Peyer's patch (tissue), 4 donors: ENCODE results near the gene MYO3B. TPM values are rescaled to one million over a fixed set of nuclear protein-coding genes. Genes with fewer than 3 reads are reported as not detected.

Experiments
- DNase-seq, 3 donors: peaks; one replicate each; pipeline ENCODE4 v3.0.0-alpha.2; 2017 to 2019
- H3K27ac ChIP-seq, 4 donors: fragments of 200-600 bp; sonication (generic); one replicate each; pipeline ENCODE4 v1.5.1; 2016 to 2019
- H3K27me3 ChIP-seq, 2 donors: fragments of 200-600 bp; sonication (generic); one replicate each; pipeline ENCODE4 v1.5.1; 2019
- H3K36me3 ChIP-seq, 3 donors: fragments of 200-600 bp; sonication (generic); one replicate each; pipeline ENCODE4 v1.5.1; 2016 to 2019
- H3K4me1 ChIP-seq, 4 donors: fragments of 200-600 bp; sonication (generic); one replicate each; pipeline ENCODE4 v1.5.1; 2016 to 2019
- H3K4me3 ChIP-seq, 4 donors: fragments of 200-600 bp; sonication (generic); 1 replicate in 3 of 4; 2 replicates in 1 of 4; pipeline ENCODE4 v1.5.1; 2016 to 2019; ENCODE audit warnings: mild to moderate bottlenecking in 1 of 4
- H3K9me3 ChIP-seq, 4 donors: fragments of 200-600 bp; sonication (generic); one replicate each; pipeline ENCODE4 v1.5.1; 2016 to 2019; ENCODE audit warnings: mild to moderate bottlenecking in 1 of 4
- CTCF ChIP-seq, 6 experiments: fragments of 450-650 bp in 4 of 6; fragments of 200-600 bp in 2 of 6; sonication (generic) in 1 of 6; IDR thresholded peaks; one replicate each; pipeline ENCODE4 v1.5.1; 2017 to 2019; ENCODE audit warnings: antibody characterized with exemption in 6 of 6, mild to moderate bottlenecking in 3 of 6, moderate library complexity in 1 of 6
- POLR2A ChIP-seq, 2 donors: fragments of 450-650 bp; IDR thresholded peaks; one replicate each; pipeline ENCODE4 v1.5.1; 2017; ENCODE audit warnings: antibody characterized with exemption in 2 of 2, mild to moderate bottlenecking in 2 of 2, moderate library complexity in 2 of 2
- total RNA-seq, 4 donors: library from RNA; depleted of rRNA; stranded (reverse); fragments of >200 nt; gene quantifications; one replicate each; pipeline ENCODE4 v1.1.0, GENCODE V29; 2016

Gene MYO3B
- total RNA-seq, 4 donors from 2014 or later, result not detected

- no peaks in the 10 kb centered on the region for H3K36me3 ChIP-seq
- H3K9me3 ChIP-seq, result no peaks in the 10 kb centered on the region
- H3K4me3 ChIP-seq, result no peak overlapping the region
- no peaks in the 10 kb centered on the region for H3K27me3 ChIP-seq
- DNase-seq, result no peak
- H3K4me1 ChIP-seq, result no peaks in the 10 kb centered on the region
- no peak overlapping the region for H3K27ac ChIP-seq
- no peak for TF ChIP-seq CTCF (IDR thresholded peaks at IDR 0.05)
- TF ChIP-seq POLR2A (IDR thresholded peaks at IDR 0.05), result no peak
Observed at GRCh38 chr2:170157025-170157684, 20.8 kb upstream of the MYO3B start.

- Histone ChIP-seq H3K4me1 (no peaks in the 10 kb centered on the region), H3K27ac (no peak overlapping the region), H3K4me3 (no peak overlapping the region), H3K9me3 (no peaks in the 10 kb centered on the region), H3K27me3 (no peaks in the 10 kb centered on the region), H3K36me3 (no peaks in the 10 kb centered on the region)
- DNase-seq, result no peak
- TF ChIP-seq CTCF (IDR thresholded peaks at IDR 0.05), result no peak
- TF ChIP-seq POLR2A (IDR thresholded peaks at IDR 0.05), result no peak
Observed at GRCh38 chr2:170159060-170159459, 18.9 kb upstream of the MYO3B start.

GRCh38 chr2:170161516-170162270, 16.3 kb upstream of the MYO3B start:
- H3K36me3 ChIP-seq, result no peaks in the 10 kb centered on the region
- no peaks in the 10 kb centered on the region for H3K27me3 ChIP-seq
- no peak for TF ChIP-seq POLR2A (IDR thresholded peaks at IDR 0.05)
- TF ChIP-seq CTCF (IDR thresholded peaks at IDR 0.05), result no peak
- H3K9me3 ChIP-seq, result no peaks in the 10 kb centered on the region
- H3K4me3 ChIP-seq, result no peak overlapping the region
- no peaks in the 10 kb centered on the region for H3K4me1 ChIP-seq
- H3K27ac ChIP-seq, result no peak overlapping the region
- no peak for DNase-seq

GRCh38 chr2:170162271-170162632, 15.7 kb upstream of the MYO3B start:
- H3K36me3 ChIP-seq, result no peaks in the 10 kb centered on the region
- H3K9me3 ChIP-seq, result no peaks in the 10 kb centered on the region
- H3K4me3 ChIP-seq, result no peak overlapping the region
- no peak for TF ChIP-seq POLR2A (IDR thresholded peaks at IDR 0.05)
- no peak for TF ChIP-seq CTCF (IDR thresholded peaks at IDR 0.05)
- no peak for DNase-seq
- no peak overlapping the region for H3K27ac ChIP-seq
- no peaks in the 10 kb centered on the region for H3K27me3 ChIP-seq
- H3K4me1 ChIP-seq, result no peaks in the 10 kb centered on the region

- Histone ChIP-seq H3K9me3 (no peaks in the 10 kb centered on the region), H3K4me3 (no peak overlapping the region), H3K4me1 (no peaks in the 10 kb centered on the region), H3K27ac (no peak overlapping the region), H3K27me3 (no peaks in the 10 kb centered on the region), H3K36me3 (no peaks in the 10 kb centered on the region)
- no peak for DNase-seq
- TF ChIP-seq POLR2A (IDR thresholded peaks at IDR 0.05), result no peak
- TF ChIP-seq CTCF (IDR thresholded peaks at IDR 0.05), result no peak
Observed at GRCh38 chr2:170163411-170164065, 14.4 kb upstream of the MYO3B start.
